ENCODE results near the gene HNRNPM. TPM values are rescaled to one million over a fixed set of nuclear protein-coding genes. Genes with fewer than 3 reads are reported as not detected.

The HNRNPM gene
- total RNA-seq, 3 donors from 2014 or later (not counting 1 experiment from before 2014, with no cell fraction given), result 272 to 300 (median 299) TPM

GRCh38 chr19:8505680-8506401, 61.1 kb downstream of the HNRNPM start:
- peak overlapping the region; percentile 60 for H3K4me3 ChIP-seq (ENCODE audit: low read length)
- Mint-ChIP-seq H3K4me3 (peak overlapping the region; percentile 93), H3K36me3 (no peaks in the 10 kb centered on the region), H3K27ac (peak overlapping the region in 1 of 2 donors; percentile 78), H3K4me1 (peaks cover 10 to 30% of the 10 kb centered on the region in 2 donors), H3K27me3 (ENCODE audit: low read depth in 2 of 2) (no peaks in the 10 kb centered on the region), H3K9me3 (no peaks in the 10 kb centered on the region)
- DNase-seq (peak; percentile 63 to 79), ATAC-seq (peak; percentile 57 to 68 (median 65))
- H3K36me3 ChIP-seq (ENCODE audit: control insufficient read depth, insufficient read depth, low read length), result peaks cover 2% of the 10 kb centered on the region
- H3K4me1 ChIP-seq (ENCODE audit: control insufficient read depth, insufficient read depth, low read length), result peaks cover 60% of the 10 kb centered on the region
- intact Hi-C loops (cut with micrococcal nuclease), result loop anchor here (10.0 kb wide), 1 partner anchor 61 kb away; the partner anchor contains the start of gene HNRNPM
- no peak overlapping the region for H3K27ac ChIP-seq (ENCODE audit: low read length)
- no peaks in the 10 kb centered on the region for H3K27me3 ChIP-seq (ENCODE audit: control insufficient read depth, insufficient read depth, low read length)
- H3K9me3 ChIP-seq (ENCODE audit: control insufficient read depth, insufficient read depth, low read length), result no peaks in the 10 kb centered on the region
- peak; percentile 68 for TF ChIP-seq CTCF (IDR thresholded peaks at IDR 0.05)
- under 1% methylated on average over 56 of the region's 56 CpGs for WGBS (ENCODE audit: insufficient coverage)

GRCh38 chr19:8506402-8506957, 61.7 kb downstream of the HNRNPM start:
- peaks cover 8 to 27% of the 10 kb centered on the region in 2 donors for H3K4me1 Mint-ChIP-seq
- peak overlapping the region; percentile 93 for H3K4me3 Mint-ChIP-seq
- Histone ChIP-seq H3K27me3 (ENCODE audit: control insufficient read depth, insufficient read depth, low read length) (no peaks in the 10 kb centered on the region), H3K4me1 (ENCODE audit: control insufficient read depth, insufficient read depth, low read length) (peaks cover 54% of the 10 kb centered on the region), H3K9me3 (ENCODE audit: control insufficient read depth, insufficient read depth, low read length) (no peaks in the 10 kb centered on the region), H3K36me3 (ENCODE audit: control insufficient read depth, insufficient read depth, low read length) (peaks cover 7% of the 10 kb centered on the region), H3K4me3 (ENCODE audit: low read length) (peak overlapping the region; percentile 60), H3K27ac (ENCODE audit: low read length) (no peak overlapping the region)
- 42% methylated on average over 18 of the region's 18 CpGs for WGBS (ENCODE audit: insufficient coverage)
- H3K27me3 Mint-ChIP-seq (ENCODE audit: low read depth in 2 of 2), result no peaks in the 10 kb centered on the region
- no peaks in the 10 kb centered on the region for H3K36me3 Mint-ChIP-seq
- DNase-seq, result no peak
- peak overlapping the region in 1 of 2 donors; percentile 78 for H3K27ac Mint-ChIP-seq
- intact Hi-C loops (cut with micrococcal nuclease), result loop anchor here (10.0 kb wide), 1 partner anchor 62 kb away; the partner anchor contains the start of gene HNRNPM
- peak; percentile 17 for TF ChIP-seq CTCF (IDR thresholded peaks at IDR 0.05)
- no peaks in the 10 kb centered on the region for H3K9me3 Mint-ChIP-seq
- ATAC-seq, result no peak

DNA sequence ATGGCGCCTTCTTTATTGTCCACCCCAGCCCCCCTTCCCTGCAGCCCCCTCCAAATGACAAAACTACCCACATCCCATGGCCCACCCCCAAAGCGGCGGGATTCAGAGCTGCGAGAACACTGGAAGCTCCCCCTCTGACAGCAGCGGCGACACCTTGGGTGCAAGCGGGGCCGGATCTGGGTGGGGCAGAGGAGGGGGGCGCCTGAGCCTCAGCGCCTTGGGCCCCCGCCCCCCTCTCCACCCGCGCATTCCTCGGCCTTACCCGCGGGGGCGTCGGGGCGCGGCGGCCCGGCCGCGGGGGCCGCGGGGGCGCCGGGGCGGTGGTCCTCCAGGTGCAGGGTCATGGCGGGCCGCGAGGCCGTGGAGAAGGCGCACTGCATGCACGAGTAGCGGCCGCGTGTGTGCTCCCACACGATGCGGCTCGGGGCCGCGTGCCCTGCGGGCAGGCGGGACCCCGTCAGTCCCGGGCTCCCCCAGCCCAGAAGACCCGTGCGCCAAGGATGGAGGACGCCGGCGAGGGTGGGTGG, 65.9 kb downstream of the HNRNPM start:
- H3K9me3 ChIP-seq (ENCODE audit: control insufficient read depth, insufficient read depth, low read length), result no peaks in the 10 kb centered on the region
- H3K27me3 ChIP-seq (ENCODE audit: control insufficient read depth, insufficient read depth, low read length), result no peaks in the 10 kb centered on the region
- Mint-ChIP-seq H3K4me1 (peaks cover 15 to 44% of the 10 kb centered on the region in 2 donors), H3K9me3 (no peaks in the 10 kb centered on the region), H3K36me3 (no peaks in the 10 kb centered on the region), H3K27me3 (ENCODE audit: low read depth in 2 of 2) (no peaks in the 10 kb centered on the region), H3K4me3 (no peak overlapping the region), H3K27ac (no peak overlapping the region)
- H3K36me3 ChIP-seq (ENCODE audit: control insufficient read depth, insufficient read depth, low read length), result peaks cover 10% of the 10 kb centered on the region
- intact Hi-C loops (cut with micrococcal nuclease), result loop anchor here (10.0 kb wide), 1 partner anchor 96 kb away; the partner anchor contains the start of gene MARCHF2
- no peak overlapping the region for H3K27ac ChIP-seq (ENCODE audit: low read length)
- ATAC-seq (no peak), DNase-seq (no peak)
- peaks cover 48% of the 10 kb centered on the region for H3K4me1 ChIP-seq (ENCODE audit: control insufficient read depth, insufficient read depth, low read length)
- no peak overlapping the region for H3K4me3 ChIP-seq (ENCODE audit: low read length)
- 96% methylated on average over 51 of the region's 52 CpGs for WGBS (ENCODE audit: insufficient coverage)
- no peak for TF ChIP-seq CTCF (IDR thresholded peaks at IDR 0.05)

Measured in natural killer cell (primary cell).